ENCODE results near the gene SYT2.
"Not testable (repeated sequence)": the region's sequence is repeated elsewhere in the genome, so short reads cannot be mapped to it uniquely, and the experiment has no call there.

- TF ChIP-seq PATZ1 (CRISPR knock-in tag; IDR thresholded peaks at IDR 0.05; ENCODE audit: borderline replicate concordance); POU6F1 (CRISPR knock-in tag; IDR thresholded peaks at IDR 0.05; ENCODE audit: borderline replicate concordance, low read depth); GLIS3 (CRISPR knock-in tag; IDR thresholded peaks at IDR 0.05); CREB5 (CRISPR knock-in tag; IDR thresholded peaks at IDR 0.05; ENCODE audit: low read depth); ZNF8 (CRISPR knock-in tag; IDR thresholded peaks at IDR 0.05); ZNF70 (CRISPR knock-in tag; IDR thresholded peaks at IDR 0.05); ESRRG (CRISPR knock-in tag; IDR thresholded peaks at IDR 0.05); ZNF565 (CRISPR knock-in tag; conservative IDR thresholded peaks at IDR 0.05; ENCODE audit: low read depth); TSHZ2 (CRISPR knock-in tag; IDR thresholded peaks at IDR 0.05); ZFP3 (CRISPR knock-in tag; IDR thresholded peaks at IDR 0.05); ARNTL (CRISPR knock-in tag; IDR thresholded peaks at IDR 0.05; ENCODE audit: borderline replicate concordance, low read depth): not testable (repeated sequence)
Observed at GRCh38 chr1:202638701-202639305, 71.5 kb downstream of the SYT2 start.

Measured in SK-N-SH treated with all-trans-retinoic acid at 6 μM for 48 hours (cell line).